H9 (cell line): ENCODE measurements around the gene TENM4. TPM values are rescaled to one million over a fixed set of nuclear protein-coding genes. Genes with fewer than 3 reads are reported as not detected.

Experiments
- DNase-seq: peaks from one replicate; pipeline ENCODE4 v3.0.0-alpha.2; 2017
- H2AFZ ChIP-seq: one replicate; pipeline ENCODE4 v1.6.1; 2013; ENCODE audit warnings: mild to moderate bottlenecking, low read length, control low read depth, moderate library complexity
- H2AK5ac ChIP-seq: 2 replicates; pipeline ENCODE4 v1.6.1; 2013; ENCODE audit warnings: low read length, control low read depth, mixed read lengths; ENCODE audit not compliant: insufficient read length
- H2BK120ac ChIP-seq: one replicate; pipeline ENCODE4 v1.6.1; 2013; ENCODE audit warnings: low read depth, mild to moderate bottlenecking, low read length, control low read depth, inconsistent platforms; ENCODE audit not compliant: poor library complexity, severe bottlenecking
- H2BK12ac ChIP-seq: 2 replicates; pipeline ENCODE4 v1.6.1; 2013; ENCODE audit warnings: low read length, control low read depth, mixed read lengths, low read depth; ENCODE audit not compliant: insufficient read length
- H2BK15ac ChIP-seq: 2 replicates; pipeline ENCODE4 v1.6.1; 2013; ENCODE audit warnings: low read depth, low read length, control low read depth
- H2BK20ac ChIP-seq: one replicate; pipeline ENCODE4 v1.6.1; 2013; ENCODE audit warnings: low read depth, mild to moderate bottlenecking, low read length, control low read depth, inconsistent platforms; ENCODE audit not compliant: poor library complexity, severe bottlenecking
- H2BK5ac ChIP-seq: 2 replicates; pipeline ENCODE4 v1.6.1; 2013; ENCODE audit warnings: low read length, control low read depth, mixed read lengths; ENCODE audit not compliant: insufficient read length
- H3K14ac ChIP-seq: 2 replicates; pipeline ENCODE4 v1.6.1; 2013; ENCODE audit warnings: low read length, control low read depth; ENCODE audit not compliant: insufficient read depth
- H3K18ac ChIP-seq: 2 replicates; pipeline ENCODE4 v1.6.1; 2013; ENCODE audit warnings: low read depth, mild to moderate bottlenecking, mixed read lengths, low read length, control low read depth; ENCODE audit not compliant: insufficient read length
- H3K23ac ChIP-seq: 2 replicates; pipeline ENCODE4 v1.6.1; 2013; ENCODE audit warnings: low read length, control low read depth, mixed read lengths, low read depth; ENCODE audit not compliant: insufficient read length
- H3K23me2 ChIP-seq: 2 replicates; pipeline ENCODE4 v1.6.1; 2013; ENCODE audit warnings: low read depth, mild to moderate bottlenecking, mixed read lengths, low read length, control low read depth; ENCODE audit not compliant: insufficient read length, poor library complexity, severe bottlenecking
- H3K27ac ChIP-seq: 2 replicates; pipeline ENCODE4 v1.5.1; 2013; ENCODE audit warnings: low read length, control low read depth, mixed read lengths, low read depth; ENCODE audit not compliant: insufficient read length
- H3K27me3 ChIP-seq: 2 replicates; pipeline ENCODE4 v1.6.1; 2013; ENCODE audit warnings: low read length, control low read depth, inconsistent platforms; ENCODE audit not compliant: insufficient read depth
- H3K4ac ChIP-seq: 2 replicates; pipeline ENCODE4 v1.6.1; 2013; ENCODE audit warnings: low read depth, mild to moderate bottlenecking, control low read depth, inconsistent platforms, low read length, moderate library complexity
- H3K4me1 ChIP-seq: 2 replicates; pipeline ENCODE4 v1.6.1; 2013; ENCODE audit warnings: low read length, control low read depth, inconsistent platforms; ENCODE audit not compliant: insufficient read depth
- H3K4me2 ChIP-seq: 2 replicates; pipeline ENCODE4 v1.6.1; 2013; ENCODE audit warnings: low read length, control low read depth, mixed read lengths; ENCODE audit not compliant: insufficient read length, insufficient read depth
- H3K56ac ChIP-seq: 2 replicates; pipeline ENCODE4 v1.6.1; 2013; ENCODE audit warnings: low read depth, mild to moderate bottlenecking, mixed read lengths, low read length, control low read depth; ENCODE audit not compliant: insufficient read length
- H3K79me1 ChIP-seq: 2 replicates; pipeline ENCODE4 v1.6.1; 2013; ENCODE audit warnings: low read depth, mild to moderate bottlenecking, moderate library complexity, low read length, control low read depth, inconsistent platforms; ENCODE audit not compliant: insufficient read depth, poor library complexity, severe bottlenecking
- H3K79me2 ChIP-seq: 2 replicates; pipeline ENCODE4 v1.6.1; 2013; ENCODE audit warnings: low read length, control low read depth, inconsistent platforms; ENCODE audit not compliant: insufficient read depth
- H3K9ac ChIP-seq: 2 replicates; pipeline ENCODE4 v1.6.1; 2013; ENCODE audit warnings: low read length, control low read depth, mixed read lengths; ENCODE audit not compliant: insufficient read length; ENCODE audit errors: extremely low read depth
- H3K9me3 ChIP-seq: one replicate; pipeline ENCODE4 v1.6.1; 2013; ENCODE audit warnings: low read depth, low read length, inconsistent platforms; ENCODE audit not compliant: control insufficient read depth
- H3T11ph ChIP-seq: one replicate; pipeline ENCODE4 v1.6.1; 2013; ENCODE audit warnings: mild to moderate bottlenecking, low read length, control low read depth, inconsistent platforms
- H4K20me1 ChIP-seq: one replicate; pipeline ENCODE4 v1.6.1; 2013; ENCODE audit not compliant: control insufficient read depth, insufficient read length, insufficient read depth
- H4K5ac ChIP-seq: 2 replicates; pipeline ENCODE4 v1.6.1; 2013; ENCODE audit warnings: low read depth, mild to moderate bottlenecking, mixed read lengths, low read length, control low read depth; ENCODE audit not compliant: insufficient read length
- H4K8ac ChIP-seq: replicated peaks from 2 replicates; pipeline ENCODE4 v1.6.1; 2013; ENCODE audit warnings: low read length, control low read depth, mixed read lengths, low read depth; ENCODE audit not compliant: insufficient read length
- H4K91ac ChIP-seq: 2 replicates; pipeline ENCODE4 v1.6.1; 2013; ENCODE audit warnings: low read depth, mild to moderate bottlenecking, moderate library complexity, mixed read lengths, low read length, control low read depth; ENCODE audit not compliant: insufficient read length
- H3K27ac Mint-ChIP-seq, 3 experiments: 2 replicates in 2 of 3; 3 replicates in 1 of 3; pipeline ENCODE4 v1.8.0; 2020 to 2021; ENCODE audit warnings: mixed read lengths in 3 of 3, mild to moderate bottlenecking in 1 of 3, moderate library complexity in 1 of 3
- H3K27me3 Mint-ChIP-seq: 2 replicates; pipeline ENCODE4 v1.8.0; 2021; ENCODE audit warnings: low read depth, mild to moderate bottlenecking, moderate library complexity, mixed read lengths
- H3K36me3 Mint-ChIP-seq, 3 experiments: 2 replicates in 2 of 3; 3 replicates in 1 of 3; pipeline ENCODE4 v1.8.0; 2020 to 2021; ENCODE audit warnings: low read depth in 3 of 3, mixed read lengths in 3 of 3; ENCODE audit not compliant: insufficient read depth in 1 of 3
- H3K4me1 Mint-ChIP-seq, 2 experiments: 2 replicates each; pipeline ENCODE4 v1.8.0; 2020; ENCODE audit warnings: mixed read lengths in 2 of 2
- H3K4me3 Mint-ChIP-seq, 2 experiments: 2 replicates in 1 of 2; 3 replicates in 1 of 2; pipeline ENCODE4 v1.8.0; 2020 to 2021; ENCODE audit warnings: mild to moderate bottlenecking in 2 of 2, mixed read lengths in 2 of 2, moderate library complexity in 1 of 2
- H3K9me3 Mint-ChIP-seq, 2 experiments: 2 replicates in 1 of 2; 3 replicates in 1 of 2; pipeline ENCODE4 v1.8.0; 2020; ENCODE audit warnings: mild to moderate bottlenecking in 2 of 2, mixed read lengths in 2 of 2, moderate library complexity in 1 of 2
- whole genome bisulfite sequencing: extraction: QIAGEN DNeasy Blood & Tissue Kit; methylation state at CpG from one replicate; pipeline ENCODE4 v1.1.7; 2013; ENCODE audit warnings: missing lambda C conversion rate, low lambda C conversion rate, mixed read lengths; ENCODE audit not compliant: insufficient read length; ENCODE audit errors: extremely low coverage; 5-methylcytosine and 5-hydroxymethylcytosine counted together
- total RNA-seq: library from RNA; stranded (reverse); gene quantifications from 2 replicates; pipeline ENCODE4 v1.2.1, GENCODE V29; 2021
- TF ChIP-seq, protein P1 (sequence below): fragments of 200-600 bp; sonication (generic); conservative IDR thresholded peaks from 3 replicates; pipeline ENCODE4 v1.8.0; 2021; ENCODE audit warnings: antibody characterized with exemption, mild to moderate bottlenecking

TENM4 gene
- total RNA-seq, 1 experiment from 2014 or later, result 4.6 TPM

- H3K4me3 Mint-ChIP-seq, result no peak overlapping the region
- H2BK20ac ChIP-seq, result no peak overlapping the region
- no peaks in the 10 kb centered on the region for H3K36me3 Mint-ChIP-seq
- H3K4ac ChIP-seq, result no peak overlapping the region
- H4K5ac ChIP-seq, result no peak overlapping the region
- H3K4me1 Mint-ChIP-seq, result peaks cover 10 to 23% of the 10 kb centered on the region in 2 experiments
- no peak overlapping the region for H2BK120ac ChIP-seq
- no peaks in the 10 kb centered on the region for H4K20me1 ChIP-seq
- no peak overlapping the region for H4K8ac ChIP-seq
- no peak overlapping the region for H3K23ac ChIP-seq
- H2AK5ac ChIP-seq, result no peak overlapping the region
- no peak overlapping the region for H3K4me2 ChIP-seq
- H3K14ac ChIP-seq, result no peak overlapping the region
- no peaks in the 10 kb centered on the region for H3K9me3 ChIP-seq
- H3K79me1 ChIP-seq, result no peaks in the 10 kb centered on the region
- peaks cover 6% of the 10 kb centered on the region for H3K27me3 Mint-ChIP-seq
- no peak overlapping the region for H2BK12ac ChIP-seq
- no peaks in the 10 kb centered on the region for H3K4me1 ChIP-seq
- peaks cover 0 to 2% of the 10 kb centered on the region in 2 experiments; a peak in 1 of 5 replicates for H3K9me3 Mint-ChIP-seq
- no peak overlapping the region for H3K56ac ChIP-seq
- no peak for DNase-seq
- H2AFZ ChIP-seq, result no peak overlapping the region
- no peaks in the 10 kb centered on the region for H3K79me2 ChIP-seq
- H3K27ac Mint-ChIP-seq, result peak overlapping the region in 1 of 3 experiments; percentile 88; a peak in 1 of 7 replicates
- H4K91ac ChIP-seq, result no peak overlapping the region
- no peak overlapping the region for H3K18ac ChIP-seq
- H2BK15ac ChIP-seq, result no peak overlapping the region
- H3K27me3 ChIP-seq, result no peaks in the 10 kb centered on the region
- no peak overlapping the region for H3T11ph ChIP-seq
- H2BK5ac ChIP-seq, result no peak overlapping the region
- no peaks in the 10 kb centered on the region for H3K23me2 ChIP-seq
- TF ChIP-seq, protein P1, sequence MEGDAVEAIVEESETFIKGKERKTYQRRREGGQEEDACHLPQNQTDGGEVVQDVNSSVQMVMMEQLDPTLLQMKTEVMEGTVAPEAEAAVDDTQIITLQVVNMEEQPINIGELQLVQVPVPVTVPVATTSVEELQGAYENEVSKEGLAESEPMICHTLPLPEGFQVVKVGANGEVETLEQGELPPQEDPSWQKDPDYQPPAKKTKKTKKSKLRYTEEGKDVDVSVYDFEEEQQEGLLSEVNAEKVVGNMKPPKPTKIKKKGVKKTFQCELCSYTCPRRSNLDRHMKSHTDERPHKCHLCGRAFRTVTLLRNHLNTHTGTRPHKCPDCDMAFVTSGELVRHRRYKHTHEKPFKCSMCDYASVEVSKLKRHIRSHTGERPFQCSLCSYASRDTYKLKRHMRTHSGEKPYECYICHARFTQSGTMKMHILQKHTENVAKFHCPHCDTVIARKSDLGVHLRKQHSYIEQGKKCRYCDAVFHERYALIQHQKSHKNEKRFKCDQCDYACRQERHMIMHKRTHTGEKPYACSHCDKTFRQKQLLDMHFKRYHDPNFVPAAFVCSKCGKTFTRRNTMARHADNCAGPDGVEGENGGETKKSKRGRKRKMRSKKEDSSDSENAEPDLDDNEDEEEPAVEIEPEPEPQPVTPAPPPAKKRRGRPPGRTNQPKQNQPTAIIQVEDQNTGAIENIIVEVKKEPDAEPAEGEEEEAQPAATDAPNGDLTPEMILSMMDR, result no peak
- H3K9ac ChIP-seq, result no peak overlapping the region
- H3K27ac ChIP-seq, result no peak overlapping the region
- no CpG with 5 or more reads among the region's 3 CpGs for WGBS
Measured at GRCh38 chr11:79094616-79095015, 346.2 kb downstream of the TENM4 start.
